Measurements from ENCODE around the gene CDH24. TPM values are rescaled to one million over a fixed set of nuclear protein-coding genes. Genes with fewer than 3 reads are reported as not detected.

CDH24 gene
- total and polyA plus RNA-seq, 2 donors from 2014 or later: 5.1 to 5.4 TPM

DNA sequence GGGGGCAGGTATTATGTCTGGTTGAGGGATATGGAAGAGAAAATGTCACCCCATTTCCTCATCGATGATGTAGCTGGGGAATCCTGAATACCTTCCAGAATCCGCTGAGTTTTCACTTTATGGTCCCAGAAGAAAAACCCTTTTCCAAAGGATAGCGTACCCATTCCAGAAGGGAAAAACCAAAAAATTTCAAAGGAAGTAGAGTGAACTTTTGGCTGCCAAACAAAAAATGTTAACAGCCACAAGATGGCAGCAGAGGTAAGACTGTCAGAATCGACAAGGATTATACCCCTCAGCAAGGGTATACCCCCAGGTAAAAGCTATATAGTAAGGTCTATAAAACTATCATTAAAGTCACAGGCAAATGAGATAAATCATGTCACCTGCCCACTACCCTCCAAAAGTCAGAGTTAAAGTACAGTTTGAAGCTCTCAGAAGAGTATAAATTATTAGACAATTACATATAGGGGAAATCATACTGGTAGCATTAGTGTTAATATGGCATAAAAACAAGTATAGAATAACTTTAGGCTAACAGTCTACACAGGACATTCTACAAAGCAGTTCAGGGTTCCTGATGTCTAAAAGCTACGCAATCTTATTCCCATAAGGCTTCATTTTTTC is 19.6 kb upstream of the CDH24 start:
- no peaks in the 10 kb centered on the region for H3K27me3 ChIP-seq (ENCODE audit: control insufficient read depth, insufficient read depth, low read length)
- H3K4me3 ChIP-seq (ENCODE audit: low read length in 3 of 3): no peak overlapping the region
- FAIRE-seq (no peak), DNase-seq (peak in 2 of 5 donors; percentile 20 to 47)
- peak overlapping the region in 2 of 3 donors; percentile 22 to 28 for H3K9ac ChIP-seq (ENCODE audit: low read length in 3 of 3)
- H3K4me1 ChIP-seq (ENCODE audit: control insufficient read depth in 2 of 3, insufficient read depth in 2 of 3, low read depth in 1 of 3, low read length in 3 of 3): peaks cover 2 to 12% (median 9%) of the 10 kb centered on the region in 3 donors
- H3K36me3 ChIP-seq (ENCODE audit: control insufficient read depth in 2 of 3, insufficient read depth in 3 of 3, low read length in 3 of 3): peaks cover 26 to 89% (median 50%) of the 10 kb centered on the region in 3 donors
- no peaks in the 10 kb centered on the region for H3K9me3 ChIP-seq (ENCODE audit: control insufficient read depth in 2 of 3, insufficient read depth in 1 of 3, low read length in 3 of 3)
- TF ChIP-seq, protein P1, sequence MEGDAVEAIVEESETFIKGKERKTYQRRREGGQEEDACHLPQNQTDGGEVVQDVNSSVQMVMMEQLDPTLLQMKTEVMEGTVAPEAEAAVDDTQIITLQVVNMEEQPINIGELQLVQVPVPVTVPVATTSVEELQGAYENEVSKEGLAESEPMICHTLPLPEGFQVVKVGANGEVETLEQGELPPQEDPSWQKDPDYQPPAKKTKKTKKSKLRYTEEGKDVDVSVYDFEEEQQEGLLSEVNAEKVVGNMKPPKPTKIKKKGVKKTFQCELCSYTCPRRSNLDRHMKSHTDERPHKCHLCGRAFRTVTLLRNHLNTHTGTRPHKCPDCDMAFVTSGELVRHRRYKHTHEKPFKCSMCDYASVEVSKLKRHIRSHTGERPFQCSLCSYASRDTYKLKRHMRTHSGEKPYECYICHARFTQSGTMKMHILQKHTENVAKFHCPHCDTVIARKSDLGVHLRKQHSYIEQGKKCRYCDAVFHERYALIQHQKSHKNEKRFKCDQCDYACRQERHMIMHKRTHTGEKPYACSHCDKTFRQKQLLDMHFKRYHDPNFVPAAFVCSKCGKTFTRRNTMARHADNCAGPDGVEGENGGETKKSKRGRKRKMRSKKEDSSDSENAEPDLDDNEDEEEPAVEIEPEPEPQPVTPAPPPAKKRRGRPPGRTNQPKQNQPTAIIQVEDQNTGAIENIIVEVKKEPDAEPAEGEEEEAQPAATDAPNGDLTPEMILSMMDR (IDR thresholded peaks at IDR 0.05; ENCODE audit: borderline replicate concordance, extremely low read depth, insufficient read depth): no peak
- intact Hi-C loops (cut with DNase I): no loop called here
- peak overlapping the region; percentile 8 to 63 for H3K27ac ChIP-seq (ENCODE audit: low read depth in 2 of 2, low read length in 2 of 2)

DNA sequence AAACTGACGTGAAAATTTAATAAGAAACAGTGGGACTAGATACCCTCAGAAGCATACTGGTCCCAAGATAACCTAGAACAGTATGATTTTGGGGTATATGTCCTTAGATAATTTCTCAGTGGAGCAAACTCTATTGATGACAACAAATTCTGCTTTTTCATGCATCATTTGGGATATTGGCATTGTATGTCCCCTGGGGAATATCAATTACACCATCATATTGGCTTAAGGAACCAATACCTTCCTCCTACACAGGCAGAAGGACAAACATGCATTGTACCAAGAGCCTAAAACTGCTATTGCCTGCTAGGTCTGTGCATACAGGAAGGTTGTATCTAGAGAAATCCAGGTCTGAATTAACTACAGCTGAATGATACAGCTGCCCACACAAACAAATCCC is 17.6 kb upstream of the CDH24 start:
- no peaks in the 10 kb centered on the region for H3K27me3 ChIP-seq (ENCODE audit: control insufficient read depth, insufficient read depth, low read length)
- DNase-seq (no peak), FAIRE-seq (no peak)
- H3K9me3 ChIP-seq (ENCODE audit: control insufficient read depth in 2 of 3, insufficient read depth in 1 of 3, low read length in 3 of 3): no peaks in the 10 kb centered on the region
- TF ChIP-seq, protein P1 (IDR thresholded peaks at IDR 0.05; ENCODE audit: borderline replicate concordance, extremely low read depth, insufficient read depth): no peak
- H3K4me1 ChIP-seq (ENCODE audit: control insufficient read depth in 2 of 3, insufficient read depth in 2 of 3, low read depth in 1 of 3, low read length in 3 of 3): peaks cover 3 to 24% (median 19%) of the 10 kb centered on the region in 3 donors
- H3K27ac ChIP-seq (ENCODE audit: low read depth in 2 of 2, low read length in 2 of 2): no peak overlapping the region
- H3K4me3 ChIP-seq (ENCODE audit: low read length in 3 of 3): no peak overlapping the region
- peaks cover 21 to 71% (median 40%) of the 10 kb centered on the region in 3 donors for H3K36me3 ChIP-seq (ENCODE audit: control insufficient read depth in 2 of 3, insufficient read depth in 3 of 3, low read length in 3 of 3)
- no peak overlapping the region for H3K9ac ChIP-seq (ENCODE audit: low read length in 3 of 3)
- intact Hi-C loops (cut with DNase I): no loop called here

DNA sequence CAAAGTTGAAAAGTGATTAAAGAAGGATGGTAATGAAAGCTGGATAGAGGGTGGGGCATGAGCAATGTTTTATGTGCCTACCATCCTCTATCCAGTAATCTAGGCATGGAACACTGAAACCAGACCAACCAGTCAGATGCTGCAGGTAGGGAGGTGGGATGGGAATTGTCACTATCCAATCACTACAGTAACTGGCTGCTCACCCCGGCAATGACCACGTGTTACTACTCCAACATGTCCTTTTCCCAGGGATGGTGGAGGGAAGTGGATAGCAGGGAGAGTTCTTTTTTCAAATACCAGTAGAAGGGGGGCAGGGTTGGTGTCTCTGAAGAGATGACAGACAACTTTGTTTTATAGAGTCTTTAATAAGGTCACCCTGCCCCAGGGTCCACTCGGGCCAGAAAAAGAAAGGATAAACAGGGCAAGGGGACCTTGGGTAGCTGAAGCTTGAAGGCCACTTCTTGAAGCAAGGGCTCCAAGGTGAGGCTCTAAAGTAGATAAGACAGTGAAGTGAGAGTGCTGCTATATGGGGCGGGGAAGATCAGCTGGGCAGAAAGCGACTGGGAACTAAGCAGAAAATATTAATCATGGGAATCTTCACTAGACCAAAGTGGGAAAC is 14.7 kb upstream of the CDH24 start:
- H3K36me3 ChIP-seq (ENCODE audit: control insufficient read depth in 2 of 3, insufficient read depth in 3 of 3, low read length in 3 of 3): peaks cover 13 to 57% (median 31%) of the 10 kb centered on the region in 3 donors

More for the DNA sequence above, 14.7 kb upstream of the CDH24 start:
- peak overlapping the region in 2 of 3 donors; percentile 36 to 81 for H3K4me3 ChIP-seq (ENCODE audit: low read length in 3 of 3)
- H3K4me1 ChIP-seq (ENCODE audit: control insufficient read depth in 2 of 3, insufficient read depth in 2 of 3, low read depth in 1 of 3, low read length in 3 of 3): peaks cover 3 to 24% (median 21%) of the 10 kb centered on the region in 3 donors
- TF ChIP-seq, protein P1 (IDR thresholded peaks at IDR 0.05; ENCODE audit: borderline replicate concordance, extremely low read depth, insufficient read depth): no peak
- H3K27ac ChIP-seq (ENCODE audit: low read depth in 2 of 2, low read length in 2 of 2): peak overlapping the region; percentile 61 to 83
- FAIRE-seq (no peak), DNase-seq (peak in 2 of 5 donors; percentile 43 to 50)
- H3K9me3 ChIP-seq (ENCODE audit: control insufficient read depth in 2 of 3, insufficient read depth in 1 of 3, low read length in 3 of 3): no peaks in the 10 kb centered on the region
- H3K27me3 ChIP-seq (ENCODE audit: control insufficient read depth, insufficient read depth, low read length): no peaks in the 10 kb centered on the region
- intact Hi-C loops (cut with DNase I): no loop called here
- peak overlapping the region in 2 of 3 donors; percentile 63 to 93 for H3K9ac ChIP-seq (ENCODE audit: low read length in 3 of 3)

Data from kidney (tissue), 14 donors.